ENCODE results near the gene HTT. TPM values are rescaled to one million over a fixed set of nuclear protein-coding genes. Genes with fewer than 3 reads are reported as not detected.

The HTT gene
- total RNA-seq, 1 experiment from 2014 or later: 18.4 TPM

DNA sequence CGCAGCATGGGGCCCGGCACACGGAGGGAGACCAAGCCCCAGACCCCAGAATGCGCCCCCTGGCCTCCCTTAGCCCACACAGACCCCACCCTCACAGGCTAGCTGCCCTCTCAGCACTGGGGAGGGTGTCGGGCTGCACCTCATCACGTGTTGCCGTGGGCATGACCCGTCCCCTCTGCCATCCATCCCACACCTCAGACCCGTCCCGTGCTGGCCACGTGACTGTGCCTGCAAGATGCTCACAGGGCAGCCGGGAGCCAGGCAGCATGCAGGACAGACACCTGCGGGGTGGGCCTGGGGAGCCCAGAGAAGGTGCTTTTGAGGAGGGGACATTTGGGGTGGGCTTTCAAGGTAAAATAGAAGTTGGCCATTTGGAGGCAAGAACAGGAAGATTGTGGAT lies 179.3 kb downstream of the HTT start:
- intact Hi-C loops (cut with micrococcal nuclease): no loop called here
- Histone ChIP-seq H3K79me2 (ENCODE audit: low read length) (no peaks in the 10 kb centered on the region), H2AFZ (ENCODE audit: low read length) (no peak overlapping the region), H3K9me3 (ENCODE audit: low read length) (no peaks in the 10 kb centered on the region), H3K4me1 (ENCODE audit: insufficient read depth, low read length) (peaks cover 26% of the 10 kb centered on the region), H4K20me1 (ENCODE audit: low read length) (no peaks in the 10 kb centered on the region), H3K9ac (ENCODE audit: low read length) (no peak overlapping the region), H3K9me2 (replicated peaks; ENCODE audit: low read length) (no peaks in the 10 kb centered on the region), H3K27me3 (ENCODE audit: low read length) (no peaks in the 10 kb centered on the region), H3F3A (ENCODE audit: low read length, unreplicated experiment) (no peaks in the 10 kb centered on the region), H3K36me3 (ENCODE audit: low read depth, low read length) (no peaks in the 10 kb centered on the region), H3K27ac (ENCODE audit: low read length) (no peak overlapping the region), H3K4me3 (ENCODE audit: low read length) (no peak overlapping the region), H3K4me2 (ENCODE audit: low read length) (no peak overlapping the region)
- DNase-seq (no peak), ATAC-seq (no peak)
- no TSS peak for BruUV-seq (replicated peaks)
- ChIA-PET CTCF (no interaction called here), POLR2A (ENCODE audit: unreplicated experiment) (no interaction called here)
- TF ChIP-seq EZH2 (IDR thresholded peaks at IDR 0.05; ENCODE audit: low read length, unreplicated experiment) (no peak), EZH2phosphoT487 (IDR thresholded peaks at IDR 0.05; ENCODE audit: borderline replicate concordance, low read length) (no peak), CTCF (conservative IDR thresholded peaks at IDR 0.05; ENCODE audit: low read depth, low read length) (no peak)

GRCh38 chr4:3254302-3255131 lies 180.0 kb downstream of the HTT start:
- intact Hi-C loops (cut with micrococcal nuclease): no loop called here
- peaks cover 26% of the 10 kb centered on the region for H3K4me1 ChIP-seq (ENCODE audit: insufficient read depth, low read length)
- no peak overlapping the region for H3K4me2 ChIP-seq (ENCODE audit: low read length)
- no peaks in the 10 kb centered on the region for H3K36me3 ChIP-seq (ENCODE audit: low read depth, low read length)
- H3K9ac ChIP-seq (ENCODE audit: low read length): no peak overlapping the region
- no peaks in the 10 kb centered on the region for H3K9me2 ChIP-seq (replicated peaks; ENCODE audit: low read length)
- no peaks in the 10 kb centered on the region for H4K20me1 ChIP-seq (ENCODE audit: low read length)
- TF ChIP-seq EZH2 (IDR thresholded peaks at IDR 0.05; ENCODE audit: low read length, unreplicated experiment) (no peak), CTCF (conservative IDR thresholded peaks at IDR 0.05; ENCODE audit: low read depth, low read length) (no peak), EZH2phosphoT487 (IDR thresholded peaks at IDR 0.05; ENCODE audit: borderline replicate concordance, low read length) (no peak)
- CTCF ChIA-PET: no interaction called here
- no peak overlapping the region for H3K4me3 ChIP-seq (ENCODE audit: low read length)
- ATAC-seq (no peak), DNase-seq (no peak)
- H3F3A ChIP-seq (ENCODE audit: low read length, unreplicated experiment): no peaks in the 10 kb centered on the region
- H3K79me2 ChIP-seq (ENCODE audit: low read length): no peaks in the 10 kb centered on the region
- H3K9me3 ChIP-seq (ENCODE audit: low read length): no peaks in the 10 kb centered on the region
- POLR2A ChIA-PET (ENCODE audit: unreplicated experiment): no interaction called here
- BruUV-seq (replicated peaks): no TSS peak
- no peak overlapping the region for H2AFZ ChIP-seq (ENCODE audit: low read length)
- H3K27me3 ChIP-seq (ENCODE audit: low read length): no peaks in the 10 kb centered on the region
- H3K27ac ChIP-seq (ENCODE audit: low read length): no peak overlapping the region

DNA sequence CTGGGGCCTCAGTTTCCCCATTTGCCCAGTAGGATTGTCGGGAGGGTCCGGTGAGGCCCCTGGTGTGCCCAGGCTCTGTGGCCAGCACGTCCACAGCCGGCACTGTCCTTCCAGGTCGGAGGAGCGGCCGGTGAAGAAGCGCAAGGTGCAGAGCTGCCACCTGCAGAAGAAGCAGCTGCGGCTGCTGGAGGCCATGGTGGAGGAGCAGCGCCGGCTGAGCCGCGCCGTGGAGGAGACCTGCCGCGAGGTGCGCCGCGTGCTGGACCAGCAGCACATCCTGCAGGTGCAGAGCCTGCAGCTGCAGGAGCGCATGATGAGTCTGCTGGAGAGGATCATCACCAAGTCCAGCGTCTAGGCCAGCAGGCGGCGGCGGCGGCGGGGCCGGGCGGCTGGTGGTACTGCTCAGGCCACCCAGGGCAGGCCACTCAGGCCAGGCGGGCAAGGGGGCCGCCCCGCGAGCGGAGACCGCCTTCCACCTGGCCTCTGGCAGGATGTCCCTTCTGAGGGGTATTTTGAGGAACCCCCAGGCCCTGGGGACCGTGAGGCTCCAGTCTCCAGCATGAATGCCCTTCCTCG lies 181.2 kb downstream of the HTT start:
- ChIA-PET POLR2A (ENCODE audit: unreplicated experiment) (no interaction called here), CTCF (no interaction called here)
- no peak overlapping the region for H3K27ac ChIP-seq (ENCODE audit: low read length)

More for the DNA sequence above, 181.2 kb downstream of the HTT start:
- no peak overlapping the region for H3K4me2 ChIP-seq (ENCODE audit: low read length)
- intact Hi-C loops (cut with micrococcal nuclease): no loop called here
- no peak overlapping the region for H2AFZ ChIP-seq (ENCODE audit: low read length)
- H3K9ac ChIP-seq (ENCODE audit: low read length): no peak overlapping the region
- no peak overlapping the region for H3K4me3 ChIP-seq (ENCODE audit: low read length)
- DNase-seq (no peak), ATAC-seq (no peak)
- H3K4me1 ChIP-seq (ENCODE audit: insufficient read depth, low read length): peaks cover 26% of the 10 kb centered on the region
- H3K27me3 ChIP-seq (ENCODE audit: low read length): no peaks in the 10 kb centered on the region
- TF ChIP-seq EZH2phosphoT487 (IDR thresholded peaks at IDR 0.05; ENCODE audit: borderline replicate concordance, low read length) (no peak), CTCF (conservative IDR thresholded peaks at IDR 0.05; ENCODE audit: low read depth, low read length) (no peak), EZH2 (IDR thresholded peaks at IDR 0.05; ENCODE audit: low read length, unreplicated experiment) (no peak)
- H3F3A ChIP-seq (ENCODE audit: low read length, unreplicated experiment): no peaks in the 10 kb centered on the region
- BruUV-seq (replicated peaks): no TSS peak
- H3K79me2 ChIP-seq (ENCODE audit: low read length): no peaks in the 10 kb centered on the region
- no peaks in the 10 kb centered on the region for H4K20me1 ChIP-seq (ENCODE audit: low read length)
- no peaks in the 10 kb centered on the region for H3K9me2 ChIP-seq (replicated peaks; ENCODE audit: low read length)
- H3K36me3 ChIP-seq (ENCODE audit: low read depth, low read length): no peaks in the 10 kb centered on the region
- no peaks in the 10 kb centered on the region for H3K9me3 ChIP-seq (ENCODE audit: low read length)
